BJ (cell line): ENCODE results near the gene CITED2. TPM values are rescaled to one million over a fixed set of nuclear protein-coding genes. Genes with fewer than 3 reads are reported as not detected.
A peak's percentile ranks its signal among the peaks of the same experiment; 100 is the strongest.
"Not testable (repeated sequence)": the region's sequence is repeated elsewhere in the genome, so short reads cannot be mapped to it uniquely, and the experiment has no call there.

Experiments used
- CTCF ChIA-PET: fragments of 350-600 bp; formaldehyde crosslinking; extraction: SDS; loops from one replicate; lab custom pipeline; 2021; ENCODE audit warnings: antibody characterized with exemption, inconsistent platforms; lab: Yijun Ruan, JAX
- POLR2A ChIA-PET: fragments of 300-600 bp; sonication (Branson Sonifier 250); formaldehyde crosslinking; extraction: SDS; loops from one replicate; lab custom pipeline; 2021; ENCODE audit warnings: antibody characterized with exemption; lab: Charles Lee
- DNase-seq: peaks from one replicate; pipeline ENCODE4 v3.0.0-alpha.2; 2011; ENCODE audit warnings: low read depth
- H3K27me3 ChIP-seq: 2 replicates; pipeline ENCODE4 v1.6.0; 2011; ENCODE audit warnings: low read length; ENCODE audit not compliant: control insufficient read depth, insufficient read depth
- H3K36me3 ChIP-seq: 2 replicates; pipeline ENCODE4 v1.5.1; 2011; ENCODE audit warnings: low read length; ENCODE audit not compliant: control insufficient read depth, insufficient read depth
- H3K4me3 ChIP-seq: 2 replicates; pipeline ENCODE4 v1.5.1; 2011; ENCODE audit warnings: low read depth, mild to moderate bottlenecking, control low read depth, low read length
- polyA plus RNA-seq: library from polyadenylated mRNA; depleted of rRNA; stranded (reverse); fragments of >200 nt; gene quantifications from 2 replicates; pipeline ENCODE4 v1.2.3, GENCODE V29; 2011
- TF ChIP-seq, protein P1 (sequence below): IDR thresholded peaks from 2 replicates; pipeline ENCODE4 v1.5.1; 2011; ENCODE audit warnings: low read depth, mild to moderate bottlenecking, control low read depth, inconsistent platforms, low read length, moderate library complexity; ENCODE audit not compliant: insufficient read depth

The CITED2 gene
- polyA plus RNA-seq, 1 experiment = 707 TPM

- no peaks in the 10 kb centered on the region for H3K27me3 ChIP-seq
- TF ChIP-seq, protein P1, sequence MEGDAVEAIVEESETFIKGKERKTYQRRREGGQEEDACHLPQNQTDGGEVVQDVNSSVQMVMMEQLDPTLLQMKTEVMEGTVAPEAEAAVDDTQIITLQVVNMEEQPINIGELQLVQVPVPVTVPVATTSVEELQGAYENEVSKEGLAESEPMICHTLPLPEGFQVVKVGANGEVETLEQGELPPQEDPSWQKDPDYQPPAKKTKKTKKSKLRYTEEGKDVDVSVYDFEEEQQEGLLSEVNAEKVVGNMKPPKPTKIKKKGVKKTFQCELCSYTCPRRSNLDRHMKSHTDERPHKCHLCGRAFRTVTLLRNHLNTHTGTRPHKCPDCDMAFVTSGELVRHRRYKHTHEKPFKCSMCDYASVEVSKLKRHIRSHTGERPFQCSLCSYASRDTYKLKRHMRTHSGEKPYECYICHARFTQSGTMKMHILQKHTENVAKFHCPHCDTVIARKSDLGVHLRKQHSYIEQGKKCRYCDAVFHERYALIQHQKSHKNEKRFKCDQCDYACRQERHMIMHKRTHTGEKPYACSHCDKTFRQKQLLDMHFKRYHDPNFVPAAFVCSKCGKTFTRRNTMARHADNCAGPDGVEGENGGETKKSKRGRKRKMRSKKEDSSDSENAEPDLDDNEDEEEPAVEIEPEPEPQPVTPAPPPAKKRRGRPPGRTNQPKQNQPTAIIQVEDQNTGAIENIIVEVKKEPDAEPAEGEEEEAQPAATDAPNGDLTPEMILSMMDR = no peak
- no peak for DNase-seq
- POLR2A ChIA-PET = no interaction called here
- CTCF ChIA-PET = interaction anchor here (0.8 to 1.3 kb wide), 2 partner anchors 149 to 151 kb away, joined by 4 to 5 read pairs; no protein-coding TSS in a partner anchor
- H3K36me3 ChIP-seq = peaks cover 2% of the 10 kb centered on the region
- H3K4me3 ChIP-seq = no peak overlapping the region
Observed at GRCh38 chr6:139367810-139368351, 6.6 kb downstream of the CITED2 start.

GRCh38 chr6:139364982-139365379, 9.5 kb downstream of the CITED2 start:
- ChIA-PET POLR2A (no interaction called here), CTCF (interaction anchor here (0.6 to 2.9 kb wide), 21 partner anchors 10 to 982 kb away, joined by 3 to 56 read pairs (median 4); no protein-coding TSS in a partner anchor)
- DNase-seq = no peak
- H3K4me3 ChIP-seq = no peak overlapping the region
- H3K36me3 ChIP-seq = no peaks in the 10 kb centered on the region
- H3K27me3 ChIP-seq = no peaks in the 10 kb centered on the region
- TF ChIP-seq, protein P1 = no peak

DNA sequence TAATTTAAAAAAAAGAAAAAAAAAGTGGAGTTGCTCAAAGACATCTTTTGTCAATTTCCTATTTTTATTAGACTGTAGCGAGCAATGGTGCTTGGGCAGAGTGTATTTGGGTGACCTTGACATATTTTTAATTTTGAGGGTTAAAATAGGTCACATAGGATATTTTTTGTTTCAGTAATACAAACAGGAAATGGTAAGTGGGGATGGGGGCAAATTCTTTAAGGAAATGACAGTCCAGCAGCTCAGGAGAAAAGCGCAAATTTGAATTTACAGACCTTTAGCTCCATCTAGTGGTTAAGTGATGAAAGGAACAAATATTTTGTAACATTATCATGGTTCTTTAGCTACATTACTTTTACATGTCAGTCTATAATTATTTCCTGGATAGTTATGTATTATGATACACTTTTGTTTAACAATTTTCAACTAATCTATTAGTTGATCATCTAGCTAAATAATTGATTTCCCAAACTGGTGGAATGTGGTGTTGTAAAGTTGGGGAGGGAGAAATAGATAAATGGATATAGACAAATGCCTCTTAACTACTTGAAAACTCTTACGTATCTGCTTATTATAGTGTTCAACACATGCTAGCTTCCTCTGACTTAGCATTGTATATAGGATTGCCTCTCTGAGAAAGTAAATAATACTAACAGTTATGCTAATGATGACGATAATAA, 10.0 kb downstream of the CITED2 start:
- CTCF ChIA-PET = interaction anchor here (0.6 to 2.9 kb wide), 21 partner anchors 10 to 1749 kb away, joined by 3 to 56 read pairs (median 4); no protein-coding TSS in a partner anchor
- DNase-seq = no peak
- TF ChIP-seq, protein P1 = peak; percentile 48
- POLR2A ChIA-PET = interaction anchor here (0.7 kb wide), 1 partner anchor 145 kb away, joined by 5 read pairs; no protein-coding TSS in a partner anchor
- Histone ChIP-seq H3K27me3 (no peaks in the 10 kb centered on the region), H3K36me3 (no peaks in the 10 kb centered on the region), H3K4me3 (no peak overlapping the region)

DNA sequence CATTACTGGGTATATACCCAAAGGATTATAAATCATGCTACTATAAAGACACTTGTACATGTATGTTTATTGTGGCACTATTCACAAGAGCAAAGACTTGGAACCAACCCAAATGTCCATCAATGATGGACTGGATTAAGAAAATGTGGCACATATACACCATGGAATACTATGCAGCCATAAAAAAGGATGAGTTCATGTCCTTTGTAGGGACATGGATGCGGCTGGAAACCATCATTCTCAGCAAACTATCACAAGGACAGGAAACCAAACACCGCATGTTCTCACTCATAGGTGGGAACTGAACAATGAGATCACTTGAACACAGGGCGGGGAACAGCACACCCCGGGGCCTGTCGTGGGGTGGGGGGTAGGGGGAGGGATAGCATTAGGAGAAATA, 10.7 kb downstream of the CITED2 start:
- not testable (repeated sequence) for DNase-seq, H3K27me3 ChIP-seq, H3K4me3 ChIP-seq, H3K36me3 ChIP-seq
- POLR2A ChIA-PET = interaction anchor here (0.7 kb wide), 1 partner anchor 144 kb away, joined by 5 read pairs; no protein-coding TSS in a partner anchor
- CTCF ChIA-PET = interaction anchor here (1.0 to 2.9 kb wide), 8 partner anchors 113 to 548 kb away, joined by 3 to 56 read pairs (median 8); no protein-coding TSS in a partner anchor

- CTCF ChIA-PET, H3K4me3 ChIP-seq, POLR2A ChIA-PET, DNase-seq, H3K27me3 ChIP-seq, H3K36me3 ChIP-seq: not testable (repeated sequence)
Observed at GRCh38 chr6:139363123-139363522, 11.3 kb downstream of the CITED2 start.

GRCh38 chr6:139361211-139361610, 13.2 kb downstream of the CITED2 start:
- Histone ChIP-seq H3K27me3 (no peaks in the 10 kb centered on the region), H3K36me3 (no peaks in the 10 kb centered on the region), H3K4me3 (no peak overlapping the region)
- no peak for DNase-seq
- TF ChIP-seq, protein P1 = no peak
- CTCF ChIA-PET = interaction anchor here (0.9 to 4.3 kb wide), 2 partner anchors 141 to 545 kb away, joined by 3 to 36 read pairs; no protein-coding TSS in a partner anchor
- POLR2A ChIA-PET = no interaction called here
